OCI-LY1 (cell line): ENCODE data around the gene MARS1.

Experiments used
- H2AFZ ChIP-seq: fragments of 200-600 bp; sonication (generic), shearing (Covaris generic); 2 replicates; pipeline ENCODE4 v1.6.0; 2014; ENCODE audit warnings: antibody characterized with exemption, mild to moderate bottlenecking, low read length
- H3F3A ChIP-seq: fragments of 200-600 bp; sonication (generic), shearing (Covaris generic); 2 replicates; pipeline ENCODE4 v1.6.0; 2014; ENCODE audit warnings: mild to moderate bottlenecking, antibody characterized with exemption, low read length, moderate library complexity; ENCODE audit not compliant: insufficient read depth
- H3K27ac ChIP-seq: fragments of 200-600 bp; sonication (generic); 2 replicates; pipeline ENCODE4 v1.5.1; 2014; ENCODE audit warnings: low read length, mixed run types, mild to moderate bottlenecking, low read depth; ENCODE audit not compliant: poor library complexity, severe bottlenecking
- H3K27me3 ChIP-seq: fragments of 200-600 bp; sonication (generic); 2 replicates; pipeline ENCODE4 v1.6.0; 2014; ENCODE audit warnings: antibody characterized with exemption, mild to moderate bottlenecking, low read length, moderate library complexity; ENCODE audit not compliant: insufficient read depth
- H3K36me3 ChIP-seq: fragments of 200-600 bp; sonication (generic); 2 replicates; pipeline ENCODE4 v1.6.1; 2014; ENCODE audit warnings: mild to moderate bottlenecking, antibody characterized with exemption, low read length, moderate library complexity, mixed read lengths; ENCODE audit not compliant: insufficient read depth
- H3K4me1 ChIP-seq: fragments of 200-600 bp; sonication (generic); 2 replicates; pipeline ENCODE4 v1.5.1; 2014; ENCODE audit warnings: mild to moderate bottlenecking, low read length, moderate library complexity; ENCODE audit not compliant: insufficient read depth, severe bottlenecking
- H3K4me2 ChIP-seq: fragments of 200-600 bp; sonication (generic), shearing (Covaris generic); 2 replicates; pipeline ENCODE4 v1.6.1; 2014; ENCODE audit warnings: low read length
- H3K4me3 ChIP-seq: fragments of 200-600 bp; sonication (generic); 2 replicates; pipeline ENCODE4 v1.5.1; 2014; ENCODE audit warnings: low read length, low read depth, mild to moderate bottlenecking, mixed read lengths; ENCODE audit not compliant: poor library complexity, severe bottlenecking
- H3K79me2 ChIP-seq: fragments of 200-600 bp; shearing (Covaris generic); 2 replicates; pipeline ENCODE4 v1.6.1; 2016; ENCODE audit warnings: mixed run types, low read length, mixed read lengths; ENCODE audit not compliant: insufficient read depth
- H3K9ac ChIP-seq: fragments of 200-600 bp; sonication (generic), shearing (Covaris generic); 2 replicates; pipeline ENCODE4 v1.6.1; 2014; ENCODE audit warnings: mild to moderate bottlenecking, low read length, mixed read lengths
- H3K9me2 ChIP-seq: fragments of 200-600 bp; sonication (generic), shearing (Covaris generic); 2 replicates; pipeline ENCODE4 v1.6.1; 2014; ENCODE audit warnings: low read depth, mild to moderate bottlenecking, low read length, mixed read lengths
- H3K9me3 ChIP-seq: fragments of 200-600 bp; shearing (Covaris generic); 2 replicates; pipeline ENCODE4 v1.6.1; 2014; ENCODE audit warnings: low read length, mixed read lengths
- H4K20me1 ChIP-seq: fragments of 200-600 bp; sonication (generic), shearing (Covaris generic); 2 replicates; pipeline ENCODE4 v1.6.0; 2016; ENCODE audit warnings: mild to moderate bottlenecking, low read length; ENCODE audit not compliant: insufficient read depth
- EZH2 ChIP-seq: fragments of 200-600 bp; sonication (generic), shearing (Covaris generic); IDR thresholded peaks from 2 replicates; pipeline ENCODE4 v1.8.0; 2017; ENCODE audit warnings: borderline replicate concordance, mixed run types, mild to moderate bottlenecking, antibody characterized with exemption, low read length, moderate library complexity, mixed read lengths
- TF ChIP-seq, protein P1 (sequence below): fragments of 200-600 bp; sonication (generic), shearing (Covaris generic); IDR thresholded peaks from 2 replicates; pipeline ENCODE4 v1.5.1; 2017; ENCODE audit warnings: mild to moderate bottlenecking, antibody characterized with exemption, low read length, moderate library complexity, mixed read lengths

Gene MARS1

DNA sequence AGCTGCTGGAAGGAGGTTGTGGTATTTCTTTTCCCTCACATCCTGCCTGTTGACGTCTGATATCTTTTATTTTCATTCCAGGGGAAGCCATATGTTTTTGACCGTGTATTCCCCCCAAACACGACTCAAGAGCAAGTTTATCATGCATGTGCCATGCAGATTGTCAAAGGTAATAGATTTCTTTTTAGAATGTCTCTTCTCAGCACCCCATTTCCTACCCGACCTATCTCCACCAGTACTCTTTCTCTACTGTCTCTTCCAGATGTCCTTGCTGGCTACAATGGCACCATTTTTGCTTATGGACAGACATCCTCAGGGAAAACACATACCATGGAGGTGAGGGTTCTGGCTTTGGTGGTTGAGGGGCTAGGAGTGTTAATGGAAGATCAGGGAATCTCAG is 75.5 kb downstream of the MARS1 start:
- no peaks in the 10 kb centered on the region for H3F3A ChIP-seq
- TF ChIP-seq EZH2 = no peak
- TF ChIP-seq, protein P1, sequence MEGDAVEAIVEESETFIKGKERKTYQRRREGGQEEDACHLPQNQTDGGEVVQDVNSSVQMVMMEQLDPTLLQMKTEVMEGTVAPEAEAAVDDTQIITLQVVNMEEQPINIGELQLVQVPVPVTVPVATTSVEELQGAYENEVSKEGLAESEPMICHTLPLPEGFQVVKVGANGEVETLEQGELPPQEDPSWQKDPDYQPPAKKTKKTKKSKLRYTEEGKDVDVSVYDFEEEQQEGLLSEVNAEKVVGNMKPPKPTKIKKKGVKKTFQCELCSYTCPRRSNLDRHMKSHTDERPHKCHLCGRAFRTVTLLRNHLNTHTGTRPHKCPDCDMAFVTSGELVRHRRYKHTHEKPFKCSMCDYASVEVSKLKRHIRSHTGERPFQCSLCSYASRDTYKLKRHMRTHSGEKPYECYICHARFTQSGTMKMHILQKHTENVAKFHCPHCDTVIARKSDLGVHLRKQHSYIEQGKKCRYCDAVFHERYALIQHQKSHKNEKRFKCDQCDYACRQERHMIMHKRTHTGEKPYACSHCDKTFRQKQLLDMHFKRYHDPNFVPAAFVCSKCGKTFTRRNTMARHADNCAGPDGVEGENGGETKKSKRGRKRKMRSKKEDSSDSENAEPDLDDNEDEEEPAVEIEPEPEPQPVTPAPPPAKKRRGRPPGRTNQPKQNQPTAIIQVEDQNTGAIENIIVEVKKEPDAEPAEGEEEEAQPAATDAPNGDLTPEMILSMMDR = no peak
- H3K4me1 ChIP-seq = no peaks in the 10 kb centered on the region
- H3K4me2 ChIP-seq = no peak overlapping the region
- H3K9me2 ChIP-seq = no peaks in the 10 kb centered on the region
- H3K36me3 ChIP-seq = no peaks in the 10 kb centered on the region
- no peaks in the 10 kb centered on the region for H3K9me3 ChIP-seq
- H3K27ac ChIP-seq = no peak overlapping the region
- no peaks in the 10 kb centered on the region for H4K20me1 ChIP-seq
- no peak overlapping the region for H2AFZ ChIP-seq
- H3K79me2 ChIP-seq = no peaks in the 10 kb centered on the region
- 0 out of 2 replicates have a peak, but pooled peaks cover 5% of the 10 kb centered on the region for H3K27me3 ChIP-seq
- no peak overlapping the region for H3K4me3 ChIP-seq
- H3K9ac ChIP-seq = no peak overlapping the region

DNA sequence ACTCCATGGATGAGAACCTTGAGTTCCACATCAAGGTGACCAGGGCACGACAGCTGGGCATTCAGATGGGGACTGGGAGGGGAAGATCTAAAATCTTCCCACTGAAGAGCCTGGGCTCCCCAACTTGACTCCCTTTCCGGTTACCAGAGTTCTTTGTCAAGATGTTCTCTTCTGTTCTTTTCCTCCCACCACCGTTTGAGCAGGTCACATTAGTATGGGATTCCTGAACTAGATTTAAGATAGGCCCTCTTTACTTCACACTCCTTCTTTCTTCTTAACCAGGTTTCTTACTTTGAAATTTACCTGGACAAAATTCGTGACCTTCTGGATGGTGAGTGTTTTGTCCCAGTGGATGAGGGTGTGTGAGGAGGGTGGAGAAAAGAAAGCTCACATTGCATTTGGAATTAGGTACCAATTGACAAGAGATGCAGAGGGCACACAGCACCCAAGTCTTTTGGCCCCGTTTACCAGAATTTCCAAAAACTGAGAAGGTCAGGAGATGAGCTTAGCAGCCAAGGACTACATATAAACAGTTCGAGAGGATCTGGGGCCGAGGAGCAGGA is 76.4 kb downstream of the MARS1 start:
- TF ChIP-seq, protein P1 = no peak
- no peak for TF ChIP-seq EZH2
- H3K79me2 ChIP-seq = no peaks in the 10 kb centered on the region
- H3K27ac ChIP-seq = no peak overlapping the region
- H3K27me3 ChIP-seq = 0 out of 2 replicates have a peak, but pooled peaks cover 5% of the 10 kb centered on the region
- no peak overlapping the region for H3K4me3 ChIP-seq
- no peaks in the 10 kb centered on the region for H3K4me1 ChIP-seq
- H4K20me1 ChIP-seq = no peaks in the 10 kb centered on the region
- H3K9ac ChIP-seq = no peak overlapping the region
- no peak overlapping the region for H2AFZ ChIP-seq
- H3F3A ChIP-seq = no peaks in the 10 kb centered on the region
- no peaks in the 10 kb centered on the region for H3K9me2 ChIP-seq
- no peaks in the 10 kb centered on the region for H3K36me3 ChIP-seq
- H3K9me3 ChIP-seq = no peaks in the 10 kb centered on the region
- no peak overlapping the region for H3K4me2 ChIP-seq
